ENCODE measurements around the gene RRAD.
A peak's percentile ranks its signal among the peaks of the same experiment; 100 is the strongest.

The RRAD gene

GRCh38 chr16:66874079-66874775 lies 51.1 kb downstream of the RRAD start:
- no CpG with 5 or more reads among the region's 1 CpG for WGBS (ENCODE audit: insufficient coverage)
- no peak overlapping the region for H3K27ac ChIP-seq (ENCODE audit: insufficient read depth in 1 of 2, low read depth in 1 of 2, low read length in 2 of 2, poor library complexity in 1 of 2, severe bottlenecking in 2 of 2)
- peaks cover 6 to 32% (median 20%) of the 10 kb centered on the region in 4 experiments for H3K4me1 ChIP-seq (ENCODE audit: control extremely low read depth in 1 of 4, control insufficient read depth in 4 of 4, insufficient read depth in 4 of 4, low read length in 3 of 4)
- H3K36me3 ChIP-seq (ENCODE audit: control insufficient read depth in 4 of 4, insufficient read depth in 4 of 4, low read length in 3 of 4) = no peaks in the 10 kb centered on the region
- H3K4me3 ChIP-seq (ENCODE audit: control insufficient read depth in 1 of 7, extremely low read depth in 1 of 7, insufficient read depth in 4 of 7, low read depth in 2 of 7, low read length in 6 of 7) = no peak overlapping the region
- peak in 2 of 3 donors; percentile 31 to 51 for DNase-seq
- no peaks in the 10 kb centered on the region for H3K27me3 ChIP-seq (replicated peaks in 2 of 5; ENCODE audit: control insufficient read depth in 4 of 5, insufficient read depth in 5 of 5, low read length in 4 of 5)
- no peaks in the 10 kb centered on the region for H3K9me3 ChIP-seq (ENCODE audit: control extremely low read depth in 1 of 5, control insufficient read depth in 4 of 5, insufficient read depth in 2 of 5, low read depth in 1 of 5, low read length in 4 of 5)
- CTCF ChIA-PET = interaction anchor here (0.7 to 2.8 kb wide), 8 partner anchors 18 to 134 kb away, joined by 3 to 16 read pairs (median 3); partner anchors contain the start of gene NAE1
- POLR2A ChIA-PET = no interaction called here

DNA sequence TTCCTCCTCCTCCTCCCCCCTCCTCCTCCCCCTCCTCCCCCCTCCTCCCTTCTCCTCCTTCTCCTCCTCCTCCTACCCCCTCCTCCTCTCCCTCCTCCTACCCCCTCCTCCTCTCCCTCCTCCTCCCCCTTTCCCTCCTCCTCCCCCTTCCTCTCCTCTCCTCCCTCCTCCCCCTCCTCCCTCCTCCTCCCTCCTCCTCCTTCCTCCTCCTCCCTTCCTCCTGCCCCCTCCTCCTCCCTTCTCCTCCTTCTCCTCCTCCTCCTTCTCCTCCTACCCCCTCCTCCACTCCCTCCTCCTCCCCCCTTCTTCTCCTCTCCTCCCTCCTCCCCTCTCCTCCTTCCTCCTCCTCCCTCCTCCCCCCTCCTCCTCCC lies 51.7 kb downstream of the RRAD start:
- no peaks in the 10 kb centered on the region for H3K9me3 ChIP-seq (ENCODE audit: control extremely low read depth in 1 of 5, control insufficient read depth in 4 of 5, insufficient read depth in 2 of 5, low read depth in 1 of 5, low read length in 4 of 5)
- ChIA-PET CTCF (interaction anchor here (0.6 to 2.8 kb wide), 19 partner anchors 12 to 213 kb away, joined by 3 to 16 read pairs (median 4); partner anchors contain the start of gene NAE1), POLR2A (no interaction called here)
- DNase-seq = no peak
- H3K4me3 ChIP-seq (ENCODE audit: control insufficient read depth in 1 of 7, extremely low read depth in 1 of 7, insufficient read depth in 4 of 7, low read depth in 2 of 7, low read length in 6 of 7) = no peak overlapping the region
- H3K27ac ChIP-seq (ENCODE audit: insufficient read depth in 1 of 2, low read depth in 1 of 2, low read length in 2 of 2, poor library complexity in 1 of 2, severe bottlenecking in 2 of 2) = no peak overlapping the region
- no peaks in the 10 kb centered on the region for H3K27me3 ChIP-seq (replicated peaks in 2 of 5; ENCODE audit: control insufficient read depth in 4 of 5, insufficient read depth in 5 of 5, low read length in 4 of 5)
- peaks cover 5 to 30% (median 19%) of the 10 kb centered on the region in 4 experiments for H3K4me1 ChIP-seq (ENCODE audit: control extremely low read depth in 1 of 4, control insufficient read depth in 4 of 4, insufficient read depth in 4 of 4, low read length in 3 of 4)
- no peaks in the 10 kb centered on the region for H3K36me3 ChIP-seq (ENCODE audit: control insufficient read depth in 4 of 4, insufficient read depth in 4 of 4, low read length in 3 of 4)

DNA sequence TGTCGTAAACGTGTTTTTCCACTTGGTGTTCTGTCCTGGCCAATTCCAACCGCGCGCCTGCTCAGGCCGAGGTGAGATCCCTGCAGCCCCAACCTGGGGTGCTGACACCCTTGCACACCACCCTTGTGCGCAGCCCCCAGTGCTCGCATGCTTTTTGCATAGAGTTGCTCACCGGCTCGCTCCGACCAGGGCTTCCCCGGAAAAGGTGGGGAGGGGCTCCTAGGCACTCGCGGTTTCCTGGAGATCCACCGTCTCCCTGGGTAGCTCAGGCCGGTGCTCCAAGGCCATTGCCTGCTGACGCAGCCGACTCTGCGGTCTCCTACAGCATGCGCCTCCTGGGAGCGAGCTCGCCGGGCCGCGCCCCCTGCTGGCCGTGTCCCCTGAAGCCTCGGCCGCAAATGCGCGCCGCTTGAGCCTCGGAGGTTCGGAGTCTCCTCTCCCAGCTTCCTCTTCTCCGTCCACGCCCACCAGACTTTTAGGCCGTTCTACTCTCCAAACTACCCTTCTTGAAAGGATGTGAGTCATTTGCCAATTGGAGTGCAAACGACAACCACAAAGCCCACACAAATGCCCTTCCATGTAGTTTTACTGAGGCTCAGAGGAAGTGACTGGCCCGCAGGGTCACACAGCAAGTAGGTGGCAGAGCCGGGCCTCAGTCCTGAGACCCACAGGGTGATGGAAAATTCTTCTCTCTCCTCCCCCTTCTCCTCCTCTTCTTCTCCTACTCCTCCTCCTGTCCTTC lies 52.2 kb downstream of the RRAD start:
- no peaks in the 10 kb centered on the region for H3K36me3 ChIP-seq (ENCODE audit: control insufficient read depth in 4 of 4, insufficient read depth in 4 of 4, low read length in 3 of 4)
- H3K9me3 ChIP-seq (ENCODE audit: control extremely low read depth in 1 of 5, control insufficient read depth in 4 of 5, insufficient read depth in 2 of 5, low read depth in 1 of 5, low read length in 4 of 5) = no peaks in the 10 kb centered on the region
- H3K27me3 ChIP-seq (replicated peaks in 2 of 5; ENCODE audit: control insufficient read depth in 4 of 5, insufficient read depth in 5 of 5, low read length in 4 of 5) = no peaks in the 10 kb centered on the region
- DNase-seq = peak; percentile 99 to 100 (median 100)
- ChIA-PET POLR2A (no interaction called here), CTCF (interaction anchor here (0.6 to 2.8 kb wide), 19 partner anchors 11 to 265 kb away, joined by 3 to 16 read pairs (median 4); partner anchors contain the start of gene NAE1)
- peaks cover 0 to 24% (median 14%) of the 10 kb centered on the region in 4 experiments for H3K4me1 ChIP-seq (ENCODE audit: control extremely low read depth in 1 of 4, control insufficient read depth in 4 of 4, insufficient read depth in 4 of 4, low read length in 3 of 4)
- 4% methylated on average over 27 of the region's 39 CpGs for WGBS (ENCODE audit: insufficient coverage)
- peak overlapping the region in 1 of 2 experiments; percentile 40 for H3K27ac ChIP-seq (ENCODE audit: insufficient read depth in 1 of 2, low read depth in 1 of 2, low read length in 2 of 2, poor library complexity in 1 of 2, severe bottlenecking in 2 of 2)
- peak overlapping the region in 5 of 7 experiments; percentile 32 to 71 (median 45) for H3K4me3 ChIP-seq (ENCODE audit: control insufficient read depth in 1 of 7, extremely low read depth in 1 of 7, insufficient read depth in 4 of 7, low read depth in 2 of 7, low read length in 6 of 7)

GRCh38 chr16:66872559-66872942 lies 52.8 kb downstream of the RRAD start:
- CTCF ChIA-PET = interaction anchor here (0.6 to 2.8 kb wide), 16 partner anchors 12 to 264 kb away, joined by 3 to 16 read pairs (median 4); partner anchors contain the start of gene NAE1
- DNase-seq = peak in 1 of 3 donors; percentile 35
- Histone ChIP-seq H3K27ac (ENCODE audit: insufficient read depth in 1 of 2, low read depth in 1 of 2, low read length in 2 of 2, poor library complexity in 1 of 2, severe bottlenecking in 2 of 2) (peak overlapping the region in 1 of 2 experiments; percentile 40), H3K4me3 (ENCODE audit: control insufficient read depth in 1 of 7, extremely low read depth in 1 of 7, insufficient read depth in 4 of 7, low read depth in 2 of 7, low read length in 6 of 7) (peak overlapping the region in 3 of 7 experiments; percentile 32 to 71 (median 50)), H3K36me3 (ENCODE audit: control insufficient read depth in 4 of 4, insufficient read depth in 4 of 4, low read length in 3 of 4) (no peaks in the 10 kb centered on the region), H3K4me1 (ENCODE audit: control extremely low read depth in 1 of 4, control insufficient read depth in 4 of 4, insufficient read depth in 4 of 4, low read length in 3 of 4) (peaks cover 0 to 20% (median 11%) of the 10 kb centered on the region in 4 experiments), H3K27me3 (replicated peaks in 2 of 5; ENCODE audit: control insufficient read depth in 4 of 5, insufficient read depth in 5 of 5, low read length in 4 of 5) (no peaks in the 10 kb centered on the region), H3K9me3 (ENCODE audit: control extremely low read depth in 1 of 5, control insufficient read depth in 4 of 5, insufficient read depth in 2 of 5, low read depth in 1 of 5, low read length in 4 of 5) (no peaks in the 10 kb centered on the region)
- POLR2A ChIA-PET = no interaction called here
- WGBS (ENCODE audit: insufficient coverage) = 52% methylated on average over 4 of the region's 4 CpGs

DNA sequence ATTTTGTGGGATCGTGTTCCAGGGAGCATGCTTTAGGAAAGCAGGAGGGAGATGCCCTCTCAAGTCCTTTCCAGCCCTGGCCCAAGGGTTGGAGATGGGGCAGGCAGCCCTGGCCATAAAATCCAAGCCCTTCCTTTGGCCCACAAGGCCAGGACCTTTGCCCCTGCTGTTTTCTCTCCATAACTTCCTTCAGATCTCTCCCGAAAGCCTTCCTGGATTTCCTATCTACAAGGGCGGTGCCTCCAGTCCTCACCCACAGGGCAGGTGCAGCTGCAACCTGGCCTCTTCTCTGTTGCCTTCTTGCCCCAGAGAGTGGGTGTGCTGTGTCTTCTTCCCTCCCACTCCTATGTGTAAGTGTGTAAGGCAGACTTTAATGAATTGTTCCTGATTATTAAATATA lies 53.5 kb downstream of the RRAD start:
- ChIA-PET CTCF (interaction anchor here (0.6 to 7.2 kb wide), 10 partner anchors 9 to 221 kb away, joined by 3 to 91 read pairs (median 6); partner anchors contain the start of genes NAE1 and PDP2), POLR2A (no interaction called here)
- 92% methylated on average over 2 of the region's 3 CpGs for WGBS (ENCODE audit: insufficient coverage)
- Histone ChIP-seq H3K4me1 (ENCODE audit: control extremely low read depth in 1 of 4, control insufficient read depth in 4 of 4, insufficient read depth in 4 of 4, low read length in 3 of 4) (peaks cover 0 to 20% (median 11%) of the 10 kb centered on the region in 4 experiments), H3K27ac (ENCODE audit: insufficient read depth in 1 of 2, low read depth in 1 of 2, low read length in 2 of 2, poor library complexity in 1 of 2, severe bottlenecking in 2 of 2) (no peak overlapping the region), H3K36me3 (ENCODE audit: control insufficient read depth in 4 of 4, insufficient read depth in 4 of 4, low read length in 3 of 4) (no peaks in the 10 kb centered on the region), H3K4me3 (ENCODE audit: control insufficient read depth in 1 of 7, extremely low read depth in 1 of 7, insufficient read depth in 4 of 7, low read depth in 2 of 7, low read length in 6 of 7) (no peak overlapping the region), H3K9me3 (ENCODE audit: control extremely low read depth in 1 of 5, control insufficient read depth in 4 of 5, insufficient read depth in 2 of 5, low read depth in 1 of 5, low read length in 4 of 5) (no peaks in the 10 kb centered on the region), H3K27me3 (replicated peaks in 2 of 5; ENCODE audit: control insufficient read depth in 4 of 5, insufficient read depth in 5 of 5, low read length in 4 of 5) (no peaks in the 10 kb centered on the region)
- DNase-seq = no peak
